GM23338 (cell line): Measurements from ENCODE around the gene TSPAN4.

Experiments used
- CREB1 ChIP-seq: fragments of 250-450 bp; sonication (Bioruptor Pico); IDR thresholded peaks from 2 replicates; pipeline ENCODE4 v1.5.0; 2020; ENCODE audit warnings: low read depth, mild to moderate bottlenecking, moderate library complexity
- EZH2 ChIP-seq: fragments of 200-600 bp; sonication (generic); IDR thresholded peaks from one replicate; pipeline ENCODE4 v1.8.0; 2017; ENCODE audit warnings: antibody characterized with exemption, mild to moderate bottlenecking, low read depth; ENCODE audit not compliant: unreplicated experiment
- EZH2phosphoT487 ChIP-seq: fragments of 200-600 bp; sonication (generic); IDR thresholded peaks from one replicate; pipeline ENCODE4 v1.8.1; 2018; ENCODE audit warnings: antibody characterized with exemption; ENCODE audit not compliant: unreplicated experiment
- JUNB ChIP-seq: IDR thresholded peaks from one replicate; pipeline ENCODE4 v1.6.1; 2016; ENCODE audit warnings: antibody characterized with exemption; ENCODE audit not compliant: unreplicated experiment
- NANOG ChIP-seq: IDR thresholded peaks from 2 replicates; pipeline ENCODE4 v1.6.1; 2016; ENCODE audit warnings: antibody characterized with exemption, borderline replicate concordance
- POLR2AphosphoS5 ChIP-seq: IDR thresholded peaks from 2 replicates; pipeline ENCODE4 v1.6.1; 2016; ENCODE audit warnings: antibody characterized with exemption, low read depth
- STAT1 ChIP-seq: IDR thresholded peaks from one replicate; pipeline ENCODE4 v1.6.1; 2016; ENCODE audit warnings: antibody characterized with exemption; ENCODE audit not compliant: unreplicated experiment
- ZNF331 ChIP-seq: fragments of 250-450 bp; sonication (Bioruptor Pico); IDR thresholded peaks from 2 replicates; pipeline ENCODE4 v1.5.0; 2020; ENCODE audit warnings: low read depth, mild to moderate bottlenecking, moderate library complexity
- TF ChIP-seq, protein P1 (sequence below), 2 experiments: fragments of 200-600 bp in 1 of 2; sonication (generic) in 1 of 2; conservative IDR thresholded peaks; 2 replicates each; pipeline versions ENCODE4 v1.5.1 to v1.6.1; 2016 to 2017; ENCODE audit warnings: antibody characterized with exemption in 2 of 2, low read depth in 2 of 2, mild to moderate bottlenecking in 2 of 2, moderate library complexity in 1 of 2
- TF ChIP-seq, protein P2 (sequence below): IDR thresholded peaks from one replicate; pipeline ENCODE4 v1.6.1; 2018; ENCODE audit warnings: antibody characterized with exemption; ENCODE audit not compliant: unreplicated experiment

DNA sequence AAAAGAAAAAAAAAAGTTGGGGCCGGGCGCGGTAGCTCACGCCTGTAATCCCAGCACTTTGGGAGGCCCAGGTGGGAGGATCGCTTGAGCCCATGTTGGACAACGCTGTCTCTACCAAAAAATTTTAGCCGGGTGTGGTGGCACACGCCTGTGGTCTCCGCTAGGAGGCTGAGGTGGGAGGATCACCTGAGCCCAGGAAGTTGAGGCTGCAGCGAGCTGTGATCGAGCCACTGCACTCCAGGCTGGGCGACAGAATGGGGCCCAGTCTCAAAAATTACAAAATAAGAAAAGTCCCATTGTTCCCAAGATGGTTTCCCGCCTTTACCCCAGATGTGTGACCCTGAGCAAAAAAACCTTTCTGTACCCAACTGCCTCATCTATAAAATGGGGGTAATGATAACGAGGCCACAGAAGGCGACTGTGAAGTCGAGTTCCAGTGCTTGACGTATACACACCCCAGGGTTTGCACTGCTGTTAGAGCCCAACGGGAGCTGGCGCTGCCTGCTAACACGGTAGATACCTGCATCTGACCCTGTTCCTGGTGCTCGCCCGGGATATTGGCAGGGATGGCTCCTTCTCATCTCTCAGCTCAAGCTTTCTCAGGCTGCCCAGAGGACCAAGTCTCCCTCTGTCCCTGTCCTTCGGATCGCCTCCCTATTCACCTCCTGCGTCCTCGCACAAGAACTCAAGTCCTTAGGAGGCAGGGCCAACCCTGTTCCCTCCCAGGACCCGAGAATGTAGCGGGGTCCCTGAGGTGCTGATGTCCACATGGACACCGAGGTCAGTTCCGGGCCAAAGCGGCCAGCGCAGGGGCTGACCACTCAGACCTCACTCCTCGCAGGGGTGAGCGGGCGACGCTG, 34.0 kb upstream of the TSPAN4 start:
- TF ChIP-seq, protein P1, sequence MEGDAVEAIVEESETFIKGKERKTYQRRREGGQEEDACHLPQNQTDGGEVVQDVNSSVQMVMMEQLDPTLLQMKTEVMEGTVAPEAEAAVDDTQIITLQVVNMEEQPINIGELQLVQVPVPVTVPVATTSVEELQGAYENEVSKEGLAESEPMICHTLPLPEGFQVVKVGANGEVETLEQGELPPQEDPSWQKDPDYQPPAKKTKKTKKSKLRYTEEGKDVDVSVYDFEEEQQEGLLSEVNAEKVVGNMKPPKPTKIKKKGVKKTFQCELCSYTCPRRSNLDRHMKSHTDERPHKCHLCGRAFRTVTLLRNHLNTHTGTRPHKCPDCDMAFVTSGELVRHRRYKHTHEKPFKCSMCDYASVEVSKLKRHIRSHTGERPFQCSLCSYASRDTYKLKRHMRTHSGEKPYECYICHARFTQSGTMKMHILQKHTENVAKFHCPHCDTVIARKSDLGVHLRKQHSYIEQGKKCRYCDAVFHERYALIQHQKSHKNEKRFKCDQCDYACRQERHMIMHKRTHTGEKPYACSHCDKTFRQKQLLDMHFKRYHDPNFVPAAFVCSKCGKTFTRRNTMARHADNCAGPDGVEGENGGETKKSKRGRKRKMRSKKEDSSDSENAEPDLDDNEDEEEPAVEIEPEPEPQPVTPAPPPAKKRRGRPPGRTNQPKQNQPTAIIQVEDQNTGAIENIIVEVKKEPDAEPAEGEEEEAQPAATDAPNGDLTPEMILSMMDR (conservative IDR thresholded peaks at IDR 0.05; ENCODE audit: low read depth in 2 of 2): no peak
- TF ChIP-seq EZH2 (no peak), POLR2AphosphoS5 (no peak), CREB1 (no peak), JUNB (no peak), EZH2phosphoT487 (no peak), ZNF331 (CRISPR knock-in tag) (no peak), NANOG (no peak), STAT1 (no peak)
- TF ChIP-seq, protein P2, sequence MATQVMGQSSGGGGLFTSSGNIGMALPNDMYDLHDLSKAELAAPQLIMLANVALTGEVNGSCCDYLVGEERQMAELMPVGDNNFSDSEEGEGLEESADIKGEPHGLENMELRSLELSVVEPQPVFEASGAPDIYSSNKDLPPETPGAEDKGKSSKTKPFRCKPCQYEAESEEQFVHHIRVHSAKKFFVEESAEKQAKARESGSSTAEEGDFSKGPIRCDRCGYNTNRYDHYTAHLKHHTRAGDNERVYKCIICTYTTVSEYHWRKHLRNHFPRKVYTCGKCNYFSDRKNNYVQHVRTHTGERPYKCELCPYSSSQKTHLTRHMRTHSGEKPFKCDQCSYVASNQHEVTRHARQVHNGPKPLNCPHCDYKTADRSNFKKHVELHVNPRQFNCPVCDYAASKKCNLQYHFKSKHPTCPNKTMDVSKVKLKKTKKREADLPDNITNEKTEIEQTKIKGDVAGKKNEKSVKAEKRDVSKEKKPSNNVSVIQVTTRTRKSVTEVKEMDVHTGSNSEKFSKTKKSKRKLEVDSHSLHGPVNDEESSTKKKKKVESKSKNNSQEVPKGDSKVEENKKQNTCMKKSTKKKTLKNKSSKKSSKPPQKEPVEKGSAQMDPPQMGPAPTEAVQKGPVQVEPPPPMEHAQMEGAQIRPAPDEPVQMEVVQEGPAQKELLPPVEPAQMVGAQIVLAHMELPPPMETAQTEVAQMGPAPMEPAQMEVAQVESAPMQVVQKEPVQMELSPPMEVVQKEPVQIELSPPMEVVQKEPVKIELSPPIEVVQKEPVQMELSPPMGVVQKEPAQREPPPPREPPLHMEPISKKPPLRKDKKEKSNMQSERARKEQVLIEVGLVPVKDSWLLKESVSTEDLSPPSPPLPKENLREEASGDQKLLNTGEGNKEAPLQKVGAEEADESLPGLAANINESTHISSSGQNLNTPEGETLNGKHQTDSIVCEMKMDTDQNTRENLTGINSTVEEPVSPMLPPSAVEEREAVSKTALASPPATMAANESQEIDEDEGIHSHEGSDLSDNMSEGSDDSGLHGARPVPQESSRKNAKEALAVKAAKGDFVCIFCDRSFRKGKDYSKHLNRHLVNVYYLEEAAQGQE: no peak
